ENCODE results near the gene COL4A1.
"Not testable (repeated sequence)": the region's sequence is repeated elsewhere in the genome, so short reads cannot be mapped to it uniquely, and the experiment has no call there.

The COL4A1 gene

DNA sequence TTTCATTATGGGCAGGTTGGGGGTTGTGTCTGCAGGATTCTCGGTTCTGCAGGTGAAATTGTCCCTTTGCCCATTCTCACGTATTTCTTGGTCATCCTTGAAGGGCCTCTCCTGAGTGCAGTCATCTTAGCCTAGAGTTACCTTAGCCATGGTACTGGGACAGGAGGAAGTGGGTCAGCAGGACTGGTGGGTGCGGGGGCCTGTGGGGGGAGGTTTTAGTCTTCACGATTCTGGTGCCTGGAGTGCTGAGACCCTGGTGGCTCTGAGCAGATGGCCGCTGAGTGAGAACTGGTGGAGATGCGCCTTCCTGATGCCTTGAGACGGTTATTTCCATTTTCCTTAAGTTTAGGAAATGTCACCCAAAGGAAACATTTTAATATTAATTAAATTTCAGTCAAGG lies 12.0 kb upstream of the COL4A1 start:
- TF ChIP-seq, protein P1, sequence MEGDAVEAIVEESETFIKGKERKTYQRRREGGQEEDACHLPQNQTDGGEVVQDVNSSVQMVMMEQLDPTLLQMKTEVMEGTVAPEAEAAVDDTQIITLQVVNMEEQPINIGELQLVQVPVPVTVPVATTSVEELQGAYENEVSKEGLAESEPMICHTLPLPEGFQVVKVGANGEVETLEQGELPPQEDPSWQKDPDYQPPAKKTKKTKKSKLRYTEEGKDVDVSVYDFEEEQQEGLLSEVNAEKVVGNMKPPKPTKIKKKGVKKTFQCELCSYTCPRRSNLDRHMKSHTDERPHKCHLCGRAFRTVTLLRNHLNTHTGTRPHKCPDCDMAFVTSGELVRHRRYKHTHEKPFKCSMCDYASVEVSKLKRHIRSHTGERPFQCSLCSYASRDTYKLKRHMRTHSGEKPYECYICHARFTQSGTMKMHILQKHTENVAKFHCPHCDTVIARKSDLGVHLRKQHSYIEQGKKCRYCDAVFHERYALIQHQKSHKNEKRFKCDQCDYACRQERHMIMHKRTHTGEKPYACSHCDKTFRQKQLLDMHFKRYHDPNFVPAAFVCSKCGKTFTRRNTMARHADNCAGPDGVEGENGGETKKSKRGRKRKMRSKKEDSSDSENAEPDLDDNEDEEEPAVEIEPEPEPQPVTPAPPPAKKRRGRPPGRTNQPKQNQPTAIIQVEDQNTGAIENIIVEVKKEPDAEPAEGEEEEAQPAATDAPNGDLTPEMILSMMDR (IDR thresholded peaks at IDR 0.05): no peak
- Histone ChIP-seq H3K36me3 (peaks cover 11 to 14% (median 14%) of the 10 kb centered on the region in 3 donors), H3K27me3 (no peaks in the 10 kb centered on the region), H3K27ac (peak overlapping the region; percentile 43 to 93), H3K4me1 (peaks cover 8 to 100% (median 89%) of the 10 kb centered on the region in 4 donors), H3K9me3 (no peaks in the 10 kb centered on the region), H3K4me3 (no peak overlapping the region)
- intact Hi-C loops (cut with DNase I; ENCODE audit: low total_unique reads): no loop called here
- peak in 1 of 2 donors; percentile 54 for DNase-seq

DNA sequence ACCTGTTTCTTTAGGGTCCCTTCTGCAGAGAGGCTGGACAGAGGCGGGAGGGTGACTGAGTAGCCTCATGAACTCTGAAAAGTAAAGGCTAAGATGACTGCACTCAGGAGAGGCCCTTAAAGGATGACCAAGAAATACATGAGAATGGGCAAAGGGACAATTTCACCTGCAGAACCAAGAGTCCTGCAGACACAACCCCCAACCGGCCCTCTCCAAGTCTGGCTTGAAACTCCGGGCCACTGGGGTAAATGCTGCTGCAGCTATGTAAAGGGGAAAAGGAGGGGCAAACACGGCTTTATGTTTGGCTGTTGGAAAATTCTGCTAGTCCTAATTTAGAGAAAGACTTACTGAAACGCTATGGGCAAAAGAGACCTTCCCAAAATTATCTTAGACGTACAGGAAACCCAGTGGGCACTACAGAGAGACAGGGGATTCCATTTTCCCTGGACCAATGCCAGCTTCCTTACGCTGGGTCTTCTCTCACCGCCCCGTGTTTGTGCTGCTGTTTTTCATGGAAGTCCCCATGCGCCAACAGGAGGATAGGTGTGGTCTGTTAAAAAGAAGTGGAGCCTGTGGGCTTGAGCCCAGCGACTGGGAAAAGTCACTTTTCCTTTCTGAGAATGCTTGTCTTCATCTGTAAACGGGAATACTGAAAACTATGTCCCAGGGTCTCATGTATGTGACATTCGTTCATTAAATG lies 10.7 kb upstream of the COL4A1 start:
- Histone ChIP-seq H3K4me3 (no peak overlapping the region), H3K27me3 (no peaks in the 10 kb centered on the region), H3K4me1 (peaks cover 8 to 97% (median 85%) of the 10 kb centered on the region in 4 donors), H3K9me3 (no peaks in the 10 kb centered on the region), H3K36me3 (peaks cover 11 to 14% (median 14%) of the 10 kb centered on the region in 3 donors), H3K27ac (peak overlapping the region; percentile 46 to 93)
- peak in 1 of 2 donors; percentile 62 for DNase-seq
- TF ChIP-seq, protein P1 (IDR thresholded peaks at IDR 0.05): no peak
- intact Hi-C loops (cut with DNase I; ENCODE audit: low total_unique reads): no loop called here

DNA sequence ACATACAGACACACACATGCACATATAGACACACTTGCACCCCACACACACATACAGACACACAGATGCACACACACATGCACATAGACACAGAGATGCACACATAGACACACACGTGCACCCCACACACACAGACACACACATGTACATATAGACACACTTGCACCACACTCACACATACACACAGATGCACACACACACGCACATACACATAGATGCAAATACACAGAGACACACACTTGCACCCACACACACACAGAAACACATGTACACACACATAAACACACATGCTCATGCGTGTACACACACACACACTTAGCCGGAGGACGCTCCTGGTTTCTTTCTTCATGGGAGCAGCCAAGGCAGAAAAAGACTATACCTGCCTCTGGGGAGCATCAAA lies 10.1 kb upstream of the COL4A1 start:
- peaks cover 8 to 97% (median 84%) of the 10 kb centered on the region in 4 donors for H3K4me1 ChIP-seq
- no peak overlapping the region for H3K4me3 ChIP-seq
- peak overlapping the region in 1 of 2 donors; percentile 93 for H3K27ac ChIP-seq
- H3K36me3 ChIP-seq: peaks cover 11 to 14% (median 14%) of the 10 kb centered on the region in 3 donors
- no peak for DNase-seq
- TF ChIP-seq, protein P1 (IDR thresholded peaks at IDR 0.05): no peak
- intact Hi-C loops (cut with DNase I; ENCODE audit: low total_unique reads): no loop called here
- no peaks in the 10 kb centered on the region for H3K27me3 ChIP-seq
- no peaks in the 10 kb centered on the region for H3K9me3 ChIP-seq

DNA sequence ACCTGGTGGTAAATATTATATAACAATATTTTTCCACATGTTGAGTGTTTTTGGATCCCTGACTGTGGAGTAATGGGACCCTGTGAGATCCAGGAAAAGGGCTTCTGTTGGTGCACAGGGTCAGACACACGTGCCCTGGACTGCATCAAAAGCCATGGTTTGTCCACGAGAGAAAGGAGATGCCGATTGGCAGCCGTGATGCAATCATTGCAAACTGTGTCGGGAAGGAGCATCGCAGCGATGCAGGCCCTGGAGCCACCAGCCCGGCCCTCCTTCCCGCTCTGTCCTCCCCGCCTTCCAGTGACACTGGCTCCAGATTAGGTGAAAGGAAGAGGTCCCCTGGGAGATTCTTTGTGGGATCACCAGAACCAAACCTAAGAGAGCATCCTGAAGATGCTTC lies 9.2 kb upstream of the COL4A1 start:
- intact Hi-C loops (cut with DNase I; ENCODE audit: low total_unique reads): no loop called here
- H3K4me1 ChIP-seq: peaks cover 8 to 97% (median 83%) of the 10 kb centered on the region in 4 donors
- no peak overlapping the region for H3K4me3 ChIP-seq
- peak overlapping the region; percentile 59 to 66 for H3K27ac ChIP-seq
- H3K27me3 ChIP-seq: no peaks in the 10 kb centered on the region
- peaks cover 14 to 16% (median 14%) of the 10 kb centered on the region in 3 donors for H3K36me3 ChIP-seq
- peak in 1 of 2 donors; percentile 64 for DNase-seq
- H3K9me3 ChIP-seq: no peaks in the 10 kb centered on the region
- TF ChIP-seq, protein P1 (IDR thresholded peaks at IDR 0.05): no peak

DNA sequence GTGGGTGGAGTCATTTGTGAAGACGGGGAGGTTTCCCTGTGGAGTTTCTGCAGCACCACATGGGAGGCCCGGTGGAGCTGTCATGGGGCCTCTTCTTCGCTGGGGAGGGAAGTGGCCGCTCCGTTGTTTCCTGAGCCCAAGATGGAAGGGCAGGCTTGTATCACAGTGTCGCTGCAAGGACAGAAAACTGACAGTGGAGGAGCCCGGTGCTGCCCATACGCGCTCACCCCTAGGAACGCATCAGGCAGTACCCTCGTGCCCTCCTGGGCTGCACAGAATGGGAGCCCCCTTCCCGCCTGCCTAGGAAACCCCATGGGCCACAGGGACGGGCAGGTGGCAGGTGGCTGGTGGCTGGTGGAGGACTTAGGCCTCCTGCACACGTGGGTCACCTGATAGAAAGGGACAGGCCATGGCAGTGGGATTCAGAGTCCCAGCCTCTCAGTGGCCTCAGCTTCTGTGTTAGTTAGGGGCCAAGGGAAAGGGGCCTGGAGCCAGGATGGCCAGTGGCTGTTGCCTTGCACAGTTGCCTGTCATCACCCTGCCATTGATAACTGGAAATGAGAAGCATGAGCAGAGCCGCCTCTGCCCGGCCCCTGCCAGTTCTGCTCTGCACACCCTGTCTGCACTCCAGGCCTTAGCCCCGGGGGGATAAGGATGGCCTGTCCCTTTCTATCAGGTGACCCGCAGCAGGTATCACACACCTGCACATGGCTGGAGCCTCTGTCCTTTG lies 7.7 kb upstream of the COL4A1 start:
- H3K4me1 ChIP-seq: peaks cover 2 to 97% (median 82%) of the 10 kb centered on the region in 4 donors
- intact Hi-C loops (cut with DNase I; ENCODE audit: low total_unique reads): no loop called here
- H3K27ac ChIP-seq: peak overlapping the region; percentile 59 to 66
- DNase-seq: peak in 1 of 2 donors; percentile 63
- peak overlapping the region; percentile 33 to 42 for H3K4me3 ChIP-seq
- peaks cover 14 to 16% (median 14%) of the 10 kb centered on the region in 3 donors for H3K36me3 ChIP-seq
- no peaks in the 10 kb centered on the region for H3K27me3 ChIP-seq
- H3K9me3 ChIP-seq: no peaks in the 10 kb centered on the region
- TF ChIP-seq, protein P1 (IDR thresholded peaks at IDR 0.05): no peak

DNA sequence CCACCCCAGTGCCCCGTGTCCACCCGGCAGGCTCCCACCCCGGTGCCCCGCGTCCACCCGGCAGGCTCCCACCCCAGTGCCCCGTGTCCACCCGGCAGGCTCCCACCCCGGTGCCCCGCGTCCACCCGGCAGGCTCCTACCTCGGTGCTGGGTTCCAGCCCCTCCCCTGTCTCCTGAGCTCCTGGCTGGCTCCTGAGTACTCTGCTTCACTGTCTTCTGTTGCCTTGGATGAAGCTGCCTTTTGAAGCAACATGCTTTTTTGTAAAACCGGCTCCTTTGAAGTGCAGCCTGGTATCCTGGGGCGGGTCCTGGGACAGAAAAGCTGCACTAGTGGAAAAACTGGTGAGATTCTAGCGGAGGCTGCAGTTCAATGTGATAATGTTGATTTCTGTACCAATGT lies 6.8 kb upstream of the COL4A1 start:
- Histone ChIP-seq H3K27ac (peak overlapping the region; percentile 59 to 66), H3K36me3 (peaks cover 14 to 22% (median 14%) of the 10 kb centered on the region in 3 donors), H3K4me1 (peaks cover 0 to 96% (median 75%) of the 10 kb centered on the region in 4 donors), H3K4me3 (peak overlapping the region; percentile 33 to 42)
- DNase-seq: peak in 1 of 2 donors; percentile 40
- intact Hi-C loops (cut with DNase I; ENCODE audit: low total_unique reads); H3K9me3 ChIP-seq; H3K27me3 ChIP-seq: not testable (repeated sequence)

DNA sequence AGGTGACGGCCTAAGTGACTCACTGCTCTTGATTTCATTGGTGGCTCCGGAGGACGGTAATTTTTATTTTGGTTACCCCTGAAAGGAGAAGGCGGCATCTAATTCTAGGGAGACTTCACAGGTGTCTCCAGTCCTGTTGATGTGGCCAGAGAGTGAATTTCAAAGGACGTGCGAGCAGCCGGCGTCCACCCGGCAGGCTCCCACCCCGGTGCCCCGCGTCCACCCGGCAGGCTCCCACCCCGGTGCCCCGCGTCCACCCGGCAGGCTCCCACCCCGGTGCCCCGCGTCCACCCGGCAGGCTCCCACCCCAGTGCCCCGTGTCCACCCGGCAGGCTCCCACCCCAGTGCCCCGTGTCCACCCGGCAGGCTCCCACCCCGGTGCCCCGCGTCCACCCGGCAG lies 6.3 kb upstream of the COL4A1 start:
- H3K27me3 ChIP-seq; intact Hi-C loops (cut with DNase I; ENCODE audit: low total_unique reads); H3K9me3 ChIP-seq: not testable (repeated sequence)
- Histone ChIP-seq H3K4me1 (peaks cover 0 to 91% (median 71%) of the 10 kb centered on the region in 4 donors), H3K36me3 (peaks cover 14 to 22% (median 14%) of the 10 kb centered on the region in 3 donors), H3K4me3 (peak overlapping the region; percentile 79 to 97), H3K27ac (peak overlapping the region; percentile 96 to 99)
- DNase-seq: peak in 1 of 2 donors; percentile 34

Data from tibial artery (tissue), 4 donors.